Omental fat pad (tissue), 4 donors: ENCODE measurements around the gene APOM. TPM values are rescaled to one million over a fixed set of nuclear protein-coding genes. Genes with fewer than 3 reads are reported as not detected.

ENCODE experiments used
- ATAC-seq: fragments of 150-250 bp; one replicate; pipeline ENCODE4 v1.9.1; 2016; ENCODE audit warnings: mild to moderate bottlenecking, moderate library complexity; ENCODE audit not compliant: low FRiP score
- DNase-seq: peaks from one replicate; pipeline ENCODE4 v3.0.0-alpha.2; 2019; ENCODE audit warnings: low spot score
- CTCF ChIP-seq, 3 donors: fragments of 450-650 bp; IDR thresholded peaks; one replicate each; pipeline ENCODE4 v1.5.1; 2016 to 2017; ENCODE audit warnings: antibody characterized with exemption in 3 of 3, mild to moderate bottlenecking in 3 of 3, moderate library complexity in 2 of 3
- total RNA-seq, 4 donors: library from RNA; depleted of rRNA; stranded (reverse); fragments of >200 nt; gene quantifications; one replicate each; pipeline ENCODE4 v1.1.0, GENCODE V29; 2016

The APOM gene
- total RNA-seq, 4 donors from 2014 or later: 2.4 to 5.0 (median 3.6) TPM

DNA sequence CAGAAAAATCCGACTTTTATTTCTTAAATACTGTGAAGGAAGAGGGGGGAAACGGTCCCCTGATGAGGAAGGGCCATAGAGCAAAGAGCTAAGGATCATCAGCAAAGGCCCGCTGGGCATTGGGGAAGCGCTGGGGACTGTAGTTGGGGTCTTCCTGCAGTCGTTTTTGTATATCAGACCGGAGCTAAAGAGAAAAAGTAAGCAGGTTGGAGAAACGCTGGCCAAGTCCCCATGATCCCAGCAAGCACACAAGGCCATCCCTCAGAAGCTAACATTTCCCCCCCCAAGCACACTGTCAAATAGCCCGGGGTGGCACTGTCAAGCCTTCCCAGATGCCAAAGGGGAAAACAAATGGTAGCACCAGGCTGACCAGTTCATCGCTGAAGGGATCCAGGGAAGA is 16.7 kb upstream of the APOM start:
- TF ChIP-seq CTCF (IDR thresholded peaks at IDR 0.05): no peak
- ATAC-seq: no peak
- DNase-seq: no peak

DNA sequence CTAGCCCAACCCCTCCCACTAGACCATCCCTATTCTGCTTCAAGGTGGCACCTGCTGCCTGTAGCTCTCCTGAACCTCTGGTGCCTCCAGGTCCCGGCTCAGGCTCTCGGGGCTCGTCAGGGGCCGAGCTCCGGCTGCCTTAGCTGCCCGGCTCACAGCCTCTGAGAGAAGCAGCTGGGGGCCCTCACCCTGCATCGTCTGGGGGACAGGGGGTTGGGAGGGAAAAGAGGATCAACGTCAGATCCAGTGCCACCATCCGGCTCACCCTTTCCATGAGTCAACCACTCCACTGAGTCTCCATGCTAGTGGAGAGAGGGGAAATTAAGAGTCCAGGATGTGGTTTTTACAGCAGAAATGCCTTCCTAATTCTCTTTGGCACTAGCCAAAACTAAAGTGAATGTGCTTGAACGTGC is 16.2 kb upstream of the APOM start:
- no peak for DNase-seq
- peak; percentile 13 for ATAC-seq
- TF ChIP-seq CTCF (IDR thresholded peaks at IDR 0.05): no peak

- no peak for TF ChIP-seq CTCF (IDR thresholded peaks at IDR 0.05)
- no peak for ATAC-seq
- no peak for DNase-seq
Observed at GRCh38 chr6:31640612-31641011, 15.1 kb upstream of the APOM start.

DNA sequence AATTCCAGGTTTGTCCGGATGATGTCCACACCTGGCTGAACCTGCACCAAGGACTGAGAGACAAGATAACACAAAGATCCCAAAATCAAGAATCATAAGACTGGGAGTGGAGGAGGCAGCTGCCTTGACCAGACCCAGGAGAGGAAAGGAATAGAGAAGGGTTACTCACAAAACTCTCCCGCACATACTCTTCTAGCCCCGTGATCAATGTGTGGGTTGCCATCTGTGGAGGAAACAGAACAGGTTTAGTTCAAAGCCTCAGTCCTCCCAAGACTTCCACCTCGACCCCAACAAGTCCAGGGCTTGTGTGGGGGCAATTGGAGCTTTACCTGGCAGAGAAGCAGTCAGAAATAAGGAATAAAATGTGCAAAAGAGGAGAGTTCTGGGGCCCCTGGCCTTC is 14.3 kb upstream of the APOM start:
- DNase-seq: no peak
- no peak for TF ChIP-seq CTCF (IDR thresholded peaks at IDR 0.05)
- ATAC-seq: no peak

DNA sequence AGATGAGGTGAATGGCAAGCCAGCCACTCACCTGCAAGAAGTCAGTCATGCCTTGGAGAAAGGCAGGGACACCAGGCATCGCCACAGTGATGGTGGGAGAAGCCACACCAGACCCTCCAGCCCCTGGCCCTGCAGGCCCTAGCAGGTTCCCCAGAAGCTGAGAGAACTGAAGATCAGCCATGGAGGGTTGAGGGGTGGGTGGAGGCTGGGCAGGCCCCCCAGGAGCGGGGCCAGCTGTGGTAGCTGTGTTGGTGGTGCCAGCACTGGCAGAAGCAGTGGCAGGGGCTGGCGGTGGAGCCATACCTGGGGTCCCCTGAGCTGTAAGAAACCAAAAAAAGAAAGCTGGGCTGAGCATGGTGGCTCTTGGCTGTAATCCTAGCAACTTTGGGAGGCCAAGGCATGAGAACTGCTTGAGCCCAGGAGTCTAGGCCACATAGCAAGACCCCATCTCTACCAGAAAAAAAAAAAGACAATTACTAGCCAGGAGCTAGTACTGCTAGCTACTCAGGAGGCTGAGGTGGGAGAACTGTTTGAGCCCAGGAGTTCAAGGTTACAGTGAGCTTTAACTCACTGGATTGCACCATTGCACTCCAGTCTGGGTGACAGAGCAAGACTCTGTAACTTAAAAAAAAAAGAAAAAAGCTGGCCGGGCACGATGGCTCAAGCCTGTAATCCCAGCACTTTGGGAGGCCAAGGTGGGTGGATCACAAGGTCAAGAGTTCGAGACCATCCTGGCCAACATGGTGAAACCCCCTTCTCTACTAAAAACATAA is 12.7 kb upstream of the APOM start:
- no peak for TF ChIP-seq CTCF (IDR thresholded peaks at IDR 0.05)
- ATAC-seq (no peak), DNase-seq (no peak)

DNA sequence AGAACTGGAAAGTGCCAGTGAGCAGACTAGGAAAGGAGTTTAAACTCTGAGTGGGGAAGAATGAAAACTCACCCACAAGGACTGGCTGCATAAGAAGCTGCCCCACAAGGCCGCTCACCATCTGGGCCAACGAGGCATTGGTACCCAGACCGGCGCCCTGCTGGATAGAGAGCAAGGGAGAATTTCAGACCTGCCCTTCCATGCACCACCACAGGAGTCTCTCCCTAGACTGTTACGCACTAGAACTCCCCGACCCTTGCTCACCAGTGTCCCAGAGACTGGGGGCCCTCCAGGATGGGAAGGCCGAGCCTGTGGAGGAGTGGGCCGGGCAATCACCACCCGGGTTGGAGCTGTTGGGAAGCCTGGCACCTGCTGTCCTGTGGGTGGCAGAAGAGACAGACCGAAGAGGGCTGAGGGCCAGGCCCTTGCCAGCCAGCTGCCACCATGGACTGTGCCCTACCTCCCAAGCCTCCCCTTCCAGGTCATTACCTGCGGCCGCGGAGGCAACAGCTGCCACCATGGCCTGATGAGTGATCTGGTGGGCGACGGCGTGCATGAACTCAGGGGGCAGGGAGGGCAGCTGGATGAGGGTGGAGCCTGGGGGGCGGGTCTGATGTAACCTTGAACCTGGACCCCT is 11.8 kb upstream of the APOM start:
- no peak for TF ChIP-seq CTCF (IDR thresholded peaks at IDR 0.05)
- no peak for DNase-seq
- no peak for ATAC-seq

- no peak for TF ChIP-seq CTCF (IDR thresholded peaks at IDR 0.05)
- no peak for DNase-seq
- ATAC-seq: no peak
Observed at GRCh38 chr6:31645325-31645724, 10.4 kb upstream of the APOM start.
